ENCODE data around the gene YJEFN3.

DNA sequence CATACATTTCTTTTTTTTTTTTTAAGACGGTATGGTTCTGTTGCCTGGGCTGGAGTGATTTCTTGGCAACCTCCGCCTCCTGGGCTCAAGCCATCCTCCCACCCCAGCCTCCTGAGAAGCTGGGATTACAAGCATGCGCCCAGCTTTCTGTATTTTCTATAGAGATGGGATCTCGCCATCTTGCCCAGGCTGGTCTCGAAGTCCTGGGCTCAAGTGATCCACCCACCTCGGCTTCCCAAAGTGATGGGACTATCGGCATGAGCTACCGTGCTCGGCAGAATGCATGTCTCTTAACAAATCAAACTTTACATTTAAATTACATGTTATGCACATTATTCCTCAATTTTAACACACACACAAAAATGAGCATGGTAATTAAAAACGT, 11.5 kb upstream of the YJEFN3 start:
- TF ChIP-seq, protein P1, sequence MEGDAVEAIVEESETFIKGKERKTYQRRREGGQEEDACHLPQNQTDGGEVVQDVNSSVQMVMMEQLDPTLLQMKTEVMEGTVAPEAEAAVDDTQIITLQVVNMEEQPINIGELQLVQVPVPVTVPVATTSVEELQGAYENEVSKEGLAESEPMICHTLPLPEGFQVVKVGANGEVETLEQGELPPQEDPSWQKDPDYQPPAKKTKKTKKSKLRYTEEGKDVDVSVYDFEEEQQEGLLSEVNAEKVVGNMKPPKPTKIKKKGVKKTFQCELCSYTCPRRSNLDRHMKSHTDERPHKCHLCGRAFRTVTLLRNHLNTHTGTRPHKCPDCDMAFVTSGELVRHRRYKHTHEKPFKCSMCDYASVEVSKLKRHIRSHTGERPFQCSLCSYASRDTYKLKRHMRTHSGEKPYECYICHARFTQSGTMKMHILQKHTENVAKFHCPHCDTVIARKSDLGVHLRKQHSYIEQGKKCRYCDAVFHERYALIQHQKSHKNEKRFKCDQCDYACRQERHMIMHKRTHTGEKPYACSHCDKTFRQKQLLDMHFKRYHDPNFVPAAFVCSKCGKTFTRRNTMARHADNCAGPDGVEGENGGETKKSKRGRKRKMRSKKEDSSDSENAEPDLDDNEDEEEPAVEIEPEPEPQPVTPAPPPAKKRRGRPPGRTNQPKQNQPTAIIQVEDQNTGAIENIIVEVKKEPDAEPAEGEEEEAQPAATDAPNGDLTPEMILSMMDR (tag by site-specific recombination; IDR thresholded peaks at IDR 0.05), result no peak
- TF ChIP-seq, protein P2, sequence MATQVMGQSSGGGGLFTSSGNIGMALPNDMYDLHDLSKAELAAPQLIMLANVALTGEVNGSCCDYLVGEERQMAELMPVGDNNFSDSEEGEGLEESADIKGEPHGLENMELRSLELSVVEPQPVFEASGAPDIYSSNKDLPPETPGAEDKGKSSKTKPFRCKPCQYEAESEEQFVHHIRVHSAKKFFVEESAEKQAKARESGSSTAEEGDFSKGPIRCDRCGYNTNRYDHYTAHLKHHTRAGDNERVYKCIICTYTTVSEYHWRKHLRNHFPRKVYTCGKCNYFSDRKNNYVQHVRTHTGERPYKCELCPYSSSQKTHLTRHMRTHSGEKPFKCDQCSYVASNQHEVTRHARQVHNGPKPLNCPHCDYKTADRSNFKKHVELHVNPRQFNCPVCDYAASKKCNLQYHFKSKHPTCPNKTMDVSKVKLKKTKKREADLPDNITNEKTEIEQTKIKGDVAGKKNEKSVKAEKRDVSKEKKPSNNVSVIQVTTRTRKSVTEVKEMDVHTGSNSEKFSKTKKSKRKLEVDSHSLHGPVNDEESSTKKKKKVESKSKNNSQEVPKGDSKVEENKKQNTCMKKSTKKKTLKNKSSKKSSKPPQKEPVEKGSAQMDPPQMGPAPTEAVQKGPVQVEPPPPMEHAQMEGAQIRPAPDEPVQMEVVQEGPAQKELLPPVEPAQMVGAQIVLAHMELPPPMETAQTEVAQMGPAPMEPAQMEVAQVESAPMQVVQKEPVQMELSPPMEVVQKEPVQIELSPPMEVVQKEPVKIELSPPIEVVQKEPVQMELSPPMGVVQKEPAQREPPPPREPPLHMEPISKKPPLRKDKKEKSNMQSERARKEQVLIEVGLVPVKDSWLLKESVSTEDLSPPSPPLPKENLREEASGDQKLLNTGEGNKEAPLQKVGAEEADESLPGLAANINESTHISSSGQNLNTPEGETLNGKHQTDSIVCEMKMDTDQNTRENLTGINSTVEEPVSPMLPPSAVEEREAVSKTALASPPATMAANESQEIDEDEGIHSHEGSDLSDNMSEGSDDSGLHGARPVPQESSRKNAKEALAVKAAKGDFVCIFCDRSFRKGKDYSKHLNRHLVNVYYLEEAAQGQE (tag by site-specific recombination; IDR thresholded peaks at IDR 0.05), result no peak
- TF ChIP-seq MYNN (tag by site-specific recombination; IDR thresholded peaks at IDR 0.05; ENCODE audit: borderline replicate concordance), result no peak
- TF ChIP-seq ZNF16 (tag by site-specific recombination; IDR thresholded peaks at IDR 0.05; ENCODE audit: low read depth), result no peak
- TF ChIP-seq, protein P3, sequence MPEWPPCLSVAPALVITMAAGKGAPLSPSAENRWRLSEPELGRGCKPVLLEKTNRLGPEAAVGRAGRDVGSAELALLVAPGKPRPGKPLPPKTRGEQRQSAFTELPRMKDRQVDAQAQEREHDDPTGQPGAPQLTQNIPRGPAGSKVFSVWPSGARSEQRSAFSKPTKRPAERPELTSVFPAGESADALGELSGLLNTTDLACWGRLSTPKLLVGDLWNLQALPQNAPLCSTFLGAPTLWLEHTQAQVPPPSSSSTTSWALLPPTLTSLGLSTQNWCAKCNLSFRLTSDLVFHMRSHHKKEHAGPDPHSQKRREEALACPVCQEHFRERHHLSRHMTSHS (tag by site-specific recombination; IDR thresholded peaks at IDR 0.05), result no peak
- TF ChIP-seq, protein P4, sequence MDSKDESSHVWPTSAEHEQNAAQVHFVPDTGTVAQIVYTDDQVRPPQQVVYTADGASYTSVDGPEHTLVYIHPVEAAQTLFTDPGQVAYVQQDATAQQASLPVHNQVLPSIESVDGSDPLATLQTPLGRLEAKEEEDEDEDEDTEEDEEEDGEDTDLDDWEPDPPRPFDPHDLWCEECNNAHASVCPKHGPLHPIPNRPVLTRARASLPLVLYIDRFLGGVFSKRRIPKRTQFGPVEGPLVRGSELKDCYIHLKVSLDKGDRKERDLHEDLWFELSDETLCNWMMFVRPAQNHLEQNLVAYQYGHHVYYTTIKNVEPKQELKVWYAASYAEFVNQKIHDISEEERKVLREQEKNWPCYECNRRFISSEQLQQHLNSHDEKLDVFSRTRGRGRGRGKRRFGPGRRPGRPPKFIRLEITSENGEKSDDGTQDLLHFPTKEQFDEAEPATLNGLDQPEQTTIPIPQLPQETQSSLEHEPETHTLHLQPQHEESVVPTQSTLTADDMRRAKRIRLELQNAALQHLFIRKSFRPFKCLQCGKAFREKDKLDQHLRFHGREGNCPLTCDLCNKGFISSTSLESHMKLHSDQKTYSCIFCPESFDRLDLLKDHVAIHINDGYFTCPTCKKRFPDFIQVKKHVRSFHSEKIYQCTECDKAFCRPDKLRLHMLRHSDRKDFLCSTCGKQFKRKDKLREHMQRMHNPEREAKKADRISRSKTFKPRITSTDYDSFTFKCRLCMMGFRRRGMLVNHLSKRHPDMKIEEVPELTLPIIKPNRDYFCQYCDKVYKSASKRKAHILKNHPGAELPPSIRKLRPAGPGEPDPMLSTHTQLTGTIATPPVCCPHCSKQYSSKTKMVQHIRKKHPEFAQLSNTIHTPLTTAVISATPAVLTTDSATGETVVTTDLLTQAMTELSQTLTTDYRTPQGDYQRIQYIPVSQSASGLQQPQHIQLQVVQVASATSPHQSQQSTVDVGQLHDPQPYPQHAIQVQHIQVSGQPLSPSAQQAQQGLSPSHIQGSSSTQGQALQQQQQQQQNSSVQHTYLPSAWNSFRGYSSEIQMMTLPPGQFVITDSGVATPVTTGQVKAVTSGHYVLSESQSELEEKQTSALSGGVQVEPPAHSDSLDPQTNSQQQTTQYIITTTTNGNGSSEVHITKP (tag by site-specific recombination; IDR thresholded peaks at IDR 0.05), result no peak
- no peak for TF ChIP-seq YY1 (tag by site-specific recombination; IDR thresholded peaks at IDR 0.05)
- no peak for TF ChIP-seq ZNF292 (tag by site-specific recombination; IDR thresholded peaks at IDR 0.05; ENCODE audit: borderline replicate concordance, low read depth)
- no peak for TF ChIP-seq RBAK (tag by site-specific recombination; IDR thresholded peaks at IDR 0.05)
- TF ChIP-seq, protein P5, sequence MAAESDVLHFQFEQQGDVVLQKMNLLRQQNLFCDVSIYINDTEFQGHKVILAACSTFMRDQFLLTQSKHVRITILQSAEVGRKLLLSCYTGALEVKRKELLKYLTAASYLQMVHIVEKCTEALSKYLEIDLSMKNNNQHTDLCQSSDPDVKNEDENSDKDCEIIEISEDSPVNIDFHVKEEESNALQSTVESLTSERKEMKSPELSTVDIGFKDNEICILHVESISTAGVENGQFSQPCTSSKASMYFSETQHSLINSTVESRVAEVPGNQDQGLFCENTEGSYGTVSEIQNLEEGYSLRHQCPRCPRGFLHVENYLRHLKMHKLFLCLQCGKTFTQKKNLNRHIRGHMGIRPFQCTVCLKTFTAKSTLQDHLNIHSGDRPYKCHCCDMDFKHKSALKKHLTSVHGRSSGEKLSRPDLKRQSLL (tag by site-specific recombination; IDR thresholded peaks at IDR 0.05), result no peak
- TF ChIP-seq ZNF114 (tag by site-specific recombination; IDR thresholded peaks at IDR 0.05), result no peak
- no peak for TF ChIP-seq ZNF350 (tag by site-specific recombination; IDR thresholded peaks at IDR 0.05)
